ENCODE measurements around the gene PARD3B.

GRCh38 chr2:205543937-205544702, 998.8 kb downstream of the PARD3B start:
- TF ChIP-seq CTCF (IDR thresholded peaks at IDR 0.05): no peak
- TF ChIP-seq POLR2A (IDR thresholded peaks at IDR 0.05): no peak
